HG02798 (cell line): ENCODE results near the gene C9orf57.
"Not testable (repeated sequence)": the region's sequence is repeated elsewhere in the genome, so short reads cannot be mapped to it uniquely, and the experiment has no call there.

Experiments used
- ATAC-seq: cut with Tn5 transposase; IDR thresholded peaks from one replicate; pipeline ENCODE4 v1.9.1; 2021; ENCODE audit warnings: mild to moderate bottlenecking; ENCODE audit not compliant: unreplicated experiment, poor library complexity

Gene C9orf57

GRCh38 chr9:72060513-72060912 lies at the start of gene C9orf57:
Gene C9orf57 (minus strand): TSS chr9:72060613. CDS start chr9:72059331, 1,282 bp downstream.
- no peak for ATAC-seq

- ATAC-seq, result no peak
Observed at GRCh38 chr9:72102520-72102919, 42.1 kb upstream of the C9orf57 start.

- ATAC-seq, result not testable (repeated sequence)
Observed at GRCh38 chr9:72095520-72095919, 35.1 kb upstream of the C9orf57 start.

- ATAC-seq, result no peak
Observed at GRCh38 chr9:72092820-72093219, 32.4 kb upstream of the C9orf57 start.

- no peak for ATAC-seq
Observed at GRCh38 chr9:72089451-72090130, 29.2 kb upstream of the C9orf57 start.

- ATAC-seq, result no peak
Observed at GRCh38 chr9:72082536-72082935, 22.1 kb upstream of the C9orf57 start.

- ATAC-seq, result not testable (repeated sequence)
Observed at GRCh38 chr9:72074666-72075065, 14.3 kb upstream of the C9orf57 start.

GRCh38 chr9:72065076-72065475 lies 4.7 kb upstream of the C9orf57 start:
- ATAC-seq, result no peak

- no peak for ATAC-seq
Observed at GRCh38 chr9:72052122-72052521, 8.3 kb downstream of the C9orf57 start.

- no peak for ATAC-seq
Observed at GRCh38 chr9:72048850-72049249, 11.6 kb downstream of the C9orf57 start.

GRCh38 chr9:72046630-72047456 lies 13.6 kb downstream of the C9orf57 start:
- ATAC-seq, result no peak

GRCh38 chr9:72044095-72044494 lies 16.3 kb downstream of the C9orf57 start:
- ATAC-seq, result no peak

GRCh38 chr9:72043576-72043975 lies 16.8 kb downstream of the C9orf57 start:
- no peak for ATAC-seq

GRCh38 chr9:72042928-72043327 lies 17.5 kb downstream of the C9orf57 start:
- no peak for ATAC-seq

- no peak for ATAC-seq
Observed at GRCh38 chr9:72041775-72042194, 18.6 kb downstream of the C9orf57 start.

- no peak for ATAC-seq
Observed at GRCh38 chr9:72041369-72041768, 19.0 kb downstream of the C9orf57 start.

- peak; percentile 57 for ATAC-seq
Observed at GRCh38 chr9:72039532-72039931, 20.9 kb downstream of the C9orf57 start.

- peak; percentile 82 for ATAC-seq
Observed at GRCh38 chr9:72038890-72039410, 21.5 kb downstream of the C9orf57 start.

- no peak for ATAC-seq
Observed at GRCh38 chr9:72038408-72038807, 22.0 kb downstream of the C9orf57 start.

GRCh38 chr9:72037571-72037970 lies 22.8 kb downstream of the C9orf57 start:
- ATAC-seq, result no peak

GRCh38 chr9:72030767-72031166 lies 29.6 kb downstream of the C9orf57 start:
- no peak for ATAC-seq
